Neural cell (in vitro differentiated cells): ENCODE results near the gene PID1. TPM values are rescaled to one million over a fixed set of nuclear protein-coding genes. Genes with fewer than 3 reads are reported as not detected.

Experiments used
- H2AFZ ChIP-seq: fragments of 200-600, 300-800 bp; sonication (generic), shearing (Covaris generic); 2 replicates; pipeline ENCODE4 v1.6.0; 2014; ENCODE audit warnings: low read depth, mild to moderate bottlenecking, antibody characterized with exemption, low read length, moderate library complexity
- H3F3A ChIP-seq: fragments of 200-600 bp; shearing (Covaris generic); 2 replicates; pipeline ENCODE4 v1.6.1; 2016; ENCODE audit warnings: mild to moderate bottlenecking, moderate library complexity, mixed read lengths, antibody characterized with exemption, low read length; ENCODE audit not compliant: insufficient read depth, poor library complexity, severe bottlenecking
- H3K27ac ChIP-seq: fragments of 200-600, 300-800 bp; sonication (generic), shearing (Covaris generic); 2 replicates; pipeline ENCODE4 v1.5.1; 2014; ENCODE audit warnings: mild to moderate bottlenecking, low read length, moderate library complexity
- H3K27me3 ChIP-seq: fragments of 300-800, 200-600 bp; sonication (generic), shearing (Covaris generic); 2 replicates; pipeline ENCODE4 v1.6.0; 2014; ENCODE audit warnings: mild to moderate bottlenecking, low read depth, low read length, moderate library complexity; ENCODE audit not compliant: insufficient read depth
- H3K36me3 ChIP-seq: fragments of 300-800, 200-600 bp; sonication (generic), shearing (Covaris generic); 2 replicates; pipeline ENCODE4 v1.5.1; 2014; ENCODE audit warnings: mild to moderate bottlenecking, antibody characterized with exemption, low read length, moderate library complexity; ENCODE audit not compliant: insufficient read depth
- H3K4me2 ChIP-seq: fragments of 300-800, 200-600 bp; sonication (generic), shearing (Covaris generic); 2 replicates; pipeline ENCODE4 v1.6.0; 2014; ENCODE audit warnings: mild to moderate bottlenecking, low read length
- H3K4me3 ChIP-seq: fragments of 300-800, 200-600 bp; sonication (generic), shearing (Covaris generic); 2 replicates; pipeline ENCODE4 v1.5.1; 2014; ENCODE audit warnings: mild to moderate bottlenecking, low read length, moderate library complexity
- H3K79me2 ChIP-seq: fragments of 200-600 bp; shearing (Covaris generic); replicated peaks from 2 replicates; pipeline ENCODE4 v1.6.0; 2014; ENCODE audit warnings: mild to moderate bottlenecking, low read length, moderate library complexity; ENCODE audit not compliant: insufficient read depth
- H3K9ac ChIP-seq: fragments of 300-800, 200-600 bp; sonication (generic), shearing (Covaris generic); 2 replicates; pipeline ENCODE4 v1.6.1; 2016; ENCODE audit warnings: mild to moderate bottlenecking, low read length, mixed read lengths
- H3K9me2 ChIP-seq: fragments of 200-600 bp; shearing (Covaris generic); 2 replicates; pipeline ENCODE4 v1.6.1; 2016; ENCODE audit warnings: mild to moderate bottlenecking, low read length, mixed read lengths; ENCODE audit not compliant: insufficient read depth
- H3K9me3 ChIP-seq: fragments of 200-600, 300-800 bp; sonication (generic), shearing (Covaris generic); 2 replicates; pipeline ENCODE4 v1.6.1; 2016; ENCODE audit warnings: mild to moderate bottlenecking, mixed run types, low read length, moderate library complexity, mixed read lengths
- H4K20me1 ChIP-seq: fragments of 200-600 bp; shearing (Covaris generic); 2 replicates; pipeline ENCODE4 v1.6.1; 2016; ENCODE audit warnings: mild to moderate bottlenecking, mixed run types; ENCODE audit not compliant: insufficient read depth
- CTCF ChIP-seq: fragments of 450-650 bp; IDR thresholded peaks from 2 replicates; pipeline ENCODE4 v1.5.1; 2014; ENCODE audit warnings: antibody characterized with exemption, mild to moderate bottlenecking, moderate library complexity; ENCODE audit not compliant: poor library complexity, severe bottlenecking
- EP300 ChIP-seq: fragments of 450-650 bp; conservative IDR thresholded peaks from 2 replicates; pipeline ENCODE4 v1.6.1; 2014; ENCODE audit warnings: antibody characterized with exemption, mild to moderate bottlenecking, moderate library complexity; ENCODE audit not compliant: poor library complexity, severe bottlenecking
- EZH2 ChIP-seq: fragments of 200-600, 300-800 bp; shearing (Covaris generic), sonication (generic); IDR thresholded peaks from 2 replicates; pipeline ENCODE4 v1.6.1; 2014; ENCODE audit warnings: antibody characterized with exemption, low read length, borderline replicate concordance, mild to moderate bottlenecking; ENCODE audit not compliant: insufficient read depth, poor library complexity, severe bottlenecking
- MXI1 ChIP-seq: fragments of 450-650 bp; conservative IDR thresholded peaks from 2 replicates; pipeline ENCODE4 v1.6.1; 2014; ENCODE audit warnings: antibody characterized with exemption, mild to moderate bottlenecking; ENCODE audit not compliant: poor library complexity, severe bottlenecking
- POLR2AphosphoS5 ChIP-seq: IDR thresholded peaks from 2 replicates; pipeline ENCODE4 v1.6.1; 2012
- RAD21 ChIP-seq: fragments of 450-650 bp; conservative IDR thresholded peaks from 2 replicates; pipeline ENCODE4 v1.6.1; 2014; ENCODE audit warnings: antibody characterized with exemption, mild to moderate bottlenecking, moderate library complexity
- SMC3 ChIP-seq: fragments of 450-650 bp; conservative IDR thresholded peaks from 2 replicates; pipeline ENCODE4 v1.6.1; 2014; ENCODE audit warnings: antibody characterized with exemption, mild to moderate bottlenecking, moderate library complexity; ENCODE audit not compliant: poor library complexity
- TAF1 ChIP-seq: IDR thresholded peaks from 2 replicates; pipeline ENCODE4 v1.6.1; 2012; ENCODE audit warnings: low read depth
- polyA plus RNA-seq: library from polyadenylated mRNA; depleted of rRNA; stranded (reverse); fragments of >200 nt; gene quantifications from 2 replicates; pipeline ENCODE4 v1.2.3, GENCODE V29; 2014
- TF ChIP-seq, protein P1 (sequence below): IDR thresholded peaks from 2 replicates; pipeline ENCODE4 v1.6.1; 2012; ENCODE audit warnings: borderline replicate concordance

Gene PID1
- polyA plus RNA-seq, 1 donor from 2014 or later, result 11.0 TPM

GRCh38 chr2:229269941-229270340, 1.1 kb downstream of the PID1 start:
- Histone ChIP-seq H4K20me1 (no peaks in the 10 kb centered on the region), H3F3A (no peaks in the 10 kb centered on the region), H3K4me3 (peak overlapping the region; percentile 77), H2AFZ (no peak overlapping the region), H3K9me2 (no peaks in the 10 kb centered on the region), H3K27ac (no peak overlapping the region), H3K9me3 (no peaks in the 10 kb centered on the region), H3K36me3 (no peaks in the 10 kb centered on the region), H3K79me2 (no peaks in the 10 kb centered on the region), H3K9ac (no peak overlapping the region), H3K27me3 (no peaks in the 10 kb centered on the region), H3K4me2 (no peak overlapping the region)
- TF ChIP-seq EP300, result no peak
- TF ChIP-seq, protein P1, sequence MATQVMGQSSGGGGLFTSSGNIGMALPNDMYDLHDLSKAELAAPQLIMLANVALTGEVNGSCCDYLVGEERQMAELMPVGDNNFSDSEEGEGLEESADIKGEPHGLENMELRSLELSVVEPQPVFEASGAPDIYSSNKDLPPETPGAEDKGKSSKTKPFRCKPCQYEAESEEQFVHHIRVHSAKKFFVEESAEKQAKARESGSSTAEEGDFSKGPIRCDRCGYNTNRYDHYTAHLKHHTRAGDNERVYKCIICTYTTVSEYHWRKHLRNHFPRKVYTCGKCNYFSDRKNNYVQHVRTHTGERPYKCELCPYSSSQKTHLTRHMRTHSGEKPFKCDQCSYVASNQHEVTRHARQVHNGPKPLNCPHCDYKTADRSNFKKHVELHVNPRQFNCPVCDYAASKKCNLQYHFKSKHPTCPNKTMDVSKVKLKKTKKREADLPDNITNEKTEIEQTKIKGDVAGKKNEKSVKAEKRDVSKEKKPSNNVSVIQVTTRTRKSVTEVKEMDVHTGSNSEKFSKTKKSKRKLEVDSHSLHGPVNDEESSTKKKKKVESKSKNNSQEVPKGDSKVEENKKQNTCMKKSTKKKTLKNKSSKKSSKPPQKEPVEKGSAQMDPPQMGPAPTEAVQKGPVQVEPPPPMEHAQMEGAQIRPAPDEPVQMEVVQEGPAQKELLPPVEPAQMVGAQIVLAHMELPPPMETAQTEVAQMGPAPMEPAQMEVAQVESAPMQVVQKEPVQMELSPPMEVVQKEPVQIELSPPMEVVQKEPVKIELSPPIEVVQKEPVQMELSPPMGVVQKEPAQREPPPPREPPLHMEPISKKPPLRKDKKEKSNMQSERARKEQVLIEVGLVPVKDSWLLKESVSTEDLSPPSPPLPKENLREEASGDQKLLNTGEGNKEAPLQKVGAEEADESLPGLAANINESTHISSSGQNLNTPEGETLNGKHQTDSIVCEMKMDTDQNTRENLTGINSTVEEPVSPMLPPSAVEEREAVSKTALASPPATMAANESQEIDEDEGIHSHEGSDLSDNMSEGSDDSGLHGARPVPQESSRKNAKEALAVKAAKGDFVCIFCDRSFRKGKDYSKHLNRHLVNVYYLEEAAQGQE, result no peak
- no peak for TF ChIP-seq EZH2
- no peak for TF ChIP-seq POLR2AphosphoS5
- TF ChIP-seq CTCF, result no peak
- TF ChIP-seq TAF1, result no peak
- TF ChIP-seq MXI1, result no peak
- TF ChIP-seq SMC3, result no peak
- TF ChIP-seq RAD21, result no peak

DNA sequence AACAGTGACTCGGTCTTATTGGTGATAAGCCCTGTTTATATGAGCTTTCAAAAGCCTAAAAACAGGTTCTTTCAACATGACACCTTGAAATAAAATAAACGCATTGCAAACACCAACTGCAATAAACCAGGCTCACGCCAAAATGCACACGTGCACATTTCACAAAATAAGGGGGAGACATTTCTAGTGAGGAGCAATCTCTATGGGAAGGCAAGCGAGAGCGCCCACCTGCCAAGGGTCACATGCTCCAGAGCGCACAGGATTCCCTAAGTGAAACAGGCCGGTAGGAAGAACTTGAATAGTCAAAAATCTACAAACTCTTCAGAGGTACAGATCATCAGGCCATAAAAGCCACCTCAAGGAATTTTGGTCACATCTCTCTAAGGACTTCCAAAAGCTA, 1.9 kb downstream of the PID1 start:
- no peaks in the 10 kb centered on the region for H3K79me2 ChIP-seq
- no peak overlapping the region for H3K27ac ChIP-seq
- no peaks in the 10 kb centered on the region for H3K27me3 ChIP-seq
- peak overlapping the region; percentile 77 for H3K4me3 ChIP-seq
- no peak overlapping the region for H3K9ac ChIP-seq
- H3K4me2 ChIP-seq, result no peak overlapping the region
- no peaks in the 10 kb centered on the region for H3K9me3 ChIP-seq
- H3F3A ChIP-seq, result no peaks in the 10 kb centered on the region
- H2AFZ ChIP-seq, result no peak overlapping the region
- no peaks in the 10 kb centered on the region for H3K9me2 ChIP-seq
- no peaks in the 10 kb centered on the region for H3K36me3 ChIP-seq
- H4K20me1 ChIP-seq, result no peaks in the 10 kb centered on the region
- TF ChIP-seq POLR2AphosphoS5 (no peak), SMC3 (no peak), TAF1 (no peak), MXI1 (no peak), EZH2 (no peak), RAD21 (no peak), EP300 (no peak), CTCF (no peak)
- TF ChIP-seq, protein P1, result no peak
